ENCODE data around the gene IRF3. TPM values are rescaled to one million over a fixed set of nuclear protein-coding genes. Genes with fewer than 3 reads are reported as not detected.

IRF3 gene
- total RNA-seq, 2 experiments from 2014 or later: 90.8 to 108 TPM

- TF ChIP-seq, protein P1, sequence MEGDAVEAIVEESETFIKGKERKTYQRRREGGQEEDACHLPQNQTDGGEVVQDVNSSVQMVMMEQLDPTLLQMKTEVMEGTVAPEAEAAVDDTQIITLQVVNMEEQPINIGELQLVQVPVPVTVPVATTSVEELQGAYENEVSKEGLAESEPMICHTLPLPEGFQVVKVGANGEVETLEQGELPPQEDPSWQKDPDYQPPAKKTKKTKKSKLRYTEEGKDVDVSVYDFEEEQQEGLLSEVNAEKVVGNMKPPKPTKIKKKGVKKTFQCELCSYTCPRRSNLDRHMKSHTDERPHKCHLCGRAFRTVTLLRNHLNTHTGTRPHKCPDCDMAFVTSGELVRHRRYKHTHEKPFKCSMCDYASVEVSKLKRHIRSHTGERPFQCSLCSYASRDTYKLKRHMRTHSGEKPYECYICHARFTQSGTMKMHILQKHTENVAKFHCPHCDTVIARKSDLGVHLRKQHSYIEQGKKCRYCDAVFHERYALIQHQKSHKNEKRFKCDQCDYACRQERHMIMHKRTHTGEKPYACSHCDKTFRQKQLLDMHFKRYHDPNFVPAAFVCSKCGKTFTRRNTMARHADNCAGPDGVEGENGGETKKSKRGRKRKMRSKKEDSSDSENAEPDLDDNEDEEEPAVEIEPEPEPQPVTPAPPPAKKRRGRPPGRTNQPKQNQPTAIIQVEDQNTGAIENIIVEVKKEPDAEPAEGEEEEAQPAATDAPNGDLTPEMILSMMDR (IDR thresholded peaks at IDR 0.05): no peak
- ChIA-PET CTCF (interaction anchor here (1.2 kb wide), 1 partner anchor 67 kb away, joined by 3 read pairs; no protein-coding TSS in a partner anchor), POLR2A (interaction anchor here (1.1 kb wide), 1 partner anchor 11 kb away, joined by 4 read pairs; no protein-coding TSS in a partner anchor)
- H3K36me3 Mint-ChIP-seq (ENCODE audit: low read depth): peaks cover 42% of the 10 kb centered on the region
- ATAC-seq: peak; percentile 87
- peak; percentile 72 for DNase-seq
- H3K27ac Mint-ChIP-seq: peak overlapping the region; percentile 92
- intact Hi-C loops (cut with micrococcal nuclease): no loop called here
- H3K4me1 Mint-ChIP-seq (ENCODE audit: low read depth): peaks cover 22% of the 10 kb centered on the region
- no peaks in the 10 kb centered on the region for H3K27me3 Mint-ChIP-seq
- no peaks in the 10 kb centered on the region for H3K9me3 Mint-ChIP-seq
- H3K4me3 Mint-ChIP-seq: no peak overlapping the region
These were observed 51.4 kb downstream of the IRF3 start for GRCh38 chr19:49614096-49614833.

GRCh38 chr19:49613374-49613773 lies 52.3 kb downstream of the IRF3 start:
- Mint-ChIP-seq H3K4me3 (no peak overlapping the region), H3K27me3 (no peaks in the 10 kb centered on the region), H3K27ac (peak overlapping the region; percentile 92), H3K36me3 (ENCODE audit: low read depth) (peaks cover 39% of the 10 kb centered on the region), H3K4me1 (ENCODE audit: low read depth) (peaks cover 22% of the 10 kb centered on the region), H3K9me3 (no peaks in the 10 kb centered on the region)
- ATAC-seq: no peak
- intact Hi-C loops (cut with micrococcal nuclease): no loop called here
- DNase-seq: no peak
- ChIA-PET CTCF (no interaction called here), POLR2A (interaction anchor here (1.1 kb wide), 1 partner anchor 11 kb away, joined by 4 read pairs; no protein-coding TSS in a partner anchor)
- TF ChIP-seq, protein P1 (IDR thresholded peaks at IDR 0.05): no peak

Small RNA genes within 50 kb of the gene (microRNA-seq; reads per million reads assigned to microRNA genes)
- 2.1 reads per million for gene MIR5088 (ENCODE audit: borderline microRNAs expressed, borderline replicate concordance)

Other genes with a start within 250 kb of the IRF3 start
- not detected for gene PTH2, start 242.4 kb downstream of the IRF3 start, total RNA-seq
- not detected for gene GFY, start 240.5 kb downstream of the IRF3 start, total RNA-seq
- gene SLC17A7, start 224.3 kb downstream of the IRF3 start, total RNA-seq: under 1 TPM in 1 of 2 experiments, not detected in 1; 0.23 TPM
- 100 to 1,000 TPM; 124 to 126 TPM for gene PIH1D1, start 214.0 kb downstream of the IRF3 start, total RNA-seq
- gene ALDH16A1, start 212.6 kb downstream of the IRF3 start, total RNA-seq: 10 to 100 TPM; 24.6 to 24.8 TPM
- gene FLT3LG, start 191.6 kb downstream of the IRF3 start, total RNA-seq: 10 to 100 TPM; 57.7 to 61.2 TPM
- gene RPL13A, start 178.2 kb downstream of the IRF3 start, total RNA-seq: 1,000 to 10,000 TPM; 4,285 to 4,329 TPM
- gene RPS11, start 169.4 kb downstream of the IRF3 start, total RNA-seq: 1,000 to 10,000 TPM; 3,251 to 3,427 TPM
- gene FCGRT, start 153.2 kb downstream of the IRF3 start, total RNA-seq: 10 to 100 TPM; 13.1 to 13.6 TPM
- gene RCN3, start 137.9 kb downstream of the IRF3 start, total RNA-seq: 1 to 10 TPM; 4.2 to 5.9 TPM
- 10 to 100 TPM; 75.6 to 79.4 TPM for gene NOSIP, start 85.3 kb downstream of the IRF3 start, total RNA-seq
- gene PRRG2, start 84.5 kb downstream of the IRF3 start, total RNA-seq: 1 to 10 TPM; 1.5 TPM
- 10 to 100 TPM; 16.0 to 17.8 TPM for gene PRR12, start 74.7 kb downstream of the IRF3 start, total RNA-seq
- 1 to 10 TPM; 6.3 to 7.1 TPM for gene RRAS, start 25.7 kb downstream of the IRF3 start, total RNA-seq
- gene SCAF1, start 23.6 kb downstream of the IRF3 start, total RNA-seq: 10 to 100 TPM; 54.5 to 57.2 TPM
- 10 to 100 TPM; 63.4 to 64.6 TPM for gene BCL2L12, start 76 bp upstream of the IRF3 start, total RNA-seq
- 100 to 1,000 TPM; 419 to 437 TPM for gene PRMT1, start 11.4 kb upstream of the IRF3 start, total RNA-seq
- 1 to 10 TPM; 5.2 to 6.2 TPM for gene ADM5, start 23.7 kb upstream of the IRF3 start, total RNA-seq
- 1 to 10 TPM in 1 of 2 experiments, under 1 TPM in 1; 0.69 to 1.0 TPM for gene CPT1C, start 25.3 kb upstream of the IRF3 start, total RNA-seq
- gene TSKS, start 97.4 kb upstream of the IRF3 start, total RNA-seq: under 1 TPM; 0.50 to 0.81 TPM
- gene AP2A1, start 101.1 kb upstream of the IRF3 start, total RNA-seq: 10 to 100 TPM; 83.4 to 84.5 TPM
- 10 to 100 TPM; 23.5 to 24.1 TPM for gene FUZ, start 147.4 kb upstream of the IRF3 start, total RNA-seq
- 10 to 100 TPM; 35.7 to 38.7 TPM for gene MED25, start 152.4 kb upstream of the IRF3 start, total RNA-seq
- gene PTOV1, start 185.3 kb upstream of the IRF3 start, total RNA-seq: 10 to 100 TPM; 87.4 to 88.5 TPM
- gene PNKP, start 201.7 kb upstream of the IRF3 start, total RNA-seq: 10 to 100 TPM; 58.8 to 65.9 TPM
- 10 to 100 TPM; 17.5 to 19.5 TPM for gene AKT1S1, start 211.5 kb upstream of the IRF3 start, total RNA-seq
- gene TBC1D17, start 211.8 kb upstream of the IRF3 start, total RNA-seq: 10 to 100 TPM; 26.6 to 26.8 TPM
- gene IL4I1, start 231.0 kb upstream of the IRF3 start, total RNA-seq: 10 to 100 TPM; 16.1 to 16.2 TPM